ENCODE measurements around the gene STARD10. TPM values are rescaled to one million over a fixed set of nuclear protein-coding genes. Genes with fewer than 3 reads are reported as not detected.

Gene STARD10
- total and polyA plus RNA-seq, 2 experiments from 2014 or later: 16.6 to 20.5 TPM

- H3K9me2 ChIP-seq (ENCODE audit: insufficient read depth): no peaks in the 10 kb centered on the region
- no peaks in the 10 kb centered on the region for H3K36me3 ChIP-seq (ENCODE audit: insufficient read depth)
- peaks cover 73% of the 10 kb centered on the region for H3K79me2 ChIP-seq (replicated peaks; ENCODE audit: insufficient read depth)
- H3K36me3 Mint-ChIP-seq (ENCODE audit: low read depth): no peaks in the 10 kb centered on the region; the same call in 1 of the 3 replicates
- peaks cover 18% of the 10 kb centered on the region for H3K4me1 ChIP-seq (ENCODE audit: insufficient read depth)
- no peak overlapping the region for H3K4me3 Mint-ChIP-seq
- H3K27ac ChIP-seq (ENCODE audit: low read depth): no peak overlapping the region
- H2AFZ ChIP-seq: no peak overlapping the region
- no peak overlapping the region for H3K4me2 ChIP-seq
- H3K4me3 ChIP-seq: no peak overlapping the region
- H3K27me3 ChIP-seq (ENCODE audit: insufficient read depth): no peaks in the 10 kb centered on the region
- TF ChIP-seq EZH2 (IDR thresholded peaks at IDR 0.05; ENCODE audit: low read depth, unreplicated experiment): no peak
- TF ChIP-seq, protein P1, sequence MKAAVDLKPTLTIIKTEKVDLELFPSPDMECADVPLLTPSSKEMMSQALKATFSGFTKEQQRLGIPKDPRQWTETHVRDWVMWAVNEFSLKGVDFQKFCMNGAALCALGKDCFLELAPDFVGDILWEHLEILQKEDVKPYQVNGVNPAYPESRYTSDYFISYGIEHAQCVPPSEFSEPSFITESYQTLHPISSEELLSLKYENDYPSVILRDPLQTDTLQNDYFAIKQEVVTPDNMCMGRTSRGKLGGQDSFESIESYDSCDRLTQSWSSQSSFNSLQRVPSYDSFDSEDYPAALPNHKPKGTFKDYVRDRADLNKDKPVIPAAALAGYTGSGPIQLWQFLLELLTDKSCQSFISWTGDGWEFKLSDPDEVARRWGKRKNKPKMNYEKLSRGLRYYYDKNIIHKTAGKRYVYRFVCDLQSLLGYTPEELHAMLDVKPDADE (IDR thresholded peaks at IDR 0.05): no peak
- no peak for TF ChIP-seq EZH2phosphoT487 (IDR thresholded peaks at IDR 0.05; ENCODE audit: unreplicated experiment)
- TF ChIP-seq JUNB (IDR thresholded peaks at IDR 0.05; ENCODE audit: unreplicated experiment): no peak
- TF ChIP-seq, protein P2, sequence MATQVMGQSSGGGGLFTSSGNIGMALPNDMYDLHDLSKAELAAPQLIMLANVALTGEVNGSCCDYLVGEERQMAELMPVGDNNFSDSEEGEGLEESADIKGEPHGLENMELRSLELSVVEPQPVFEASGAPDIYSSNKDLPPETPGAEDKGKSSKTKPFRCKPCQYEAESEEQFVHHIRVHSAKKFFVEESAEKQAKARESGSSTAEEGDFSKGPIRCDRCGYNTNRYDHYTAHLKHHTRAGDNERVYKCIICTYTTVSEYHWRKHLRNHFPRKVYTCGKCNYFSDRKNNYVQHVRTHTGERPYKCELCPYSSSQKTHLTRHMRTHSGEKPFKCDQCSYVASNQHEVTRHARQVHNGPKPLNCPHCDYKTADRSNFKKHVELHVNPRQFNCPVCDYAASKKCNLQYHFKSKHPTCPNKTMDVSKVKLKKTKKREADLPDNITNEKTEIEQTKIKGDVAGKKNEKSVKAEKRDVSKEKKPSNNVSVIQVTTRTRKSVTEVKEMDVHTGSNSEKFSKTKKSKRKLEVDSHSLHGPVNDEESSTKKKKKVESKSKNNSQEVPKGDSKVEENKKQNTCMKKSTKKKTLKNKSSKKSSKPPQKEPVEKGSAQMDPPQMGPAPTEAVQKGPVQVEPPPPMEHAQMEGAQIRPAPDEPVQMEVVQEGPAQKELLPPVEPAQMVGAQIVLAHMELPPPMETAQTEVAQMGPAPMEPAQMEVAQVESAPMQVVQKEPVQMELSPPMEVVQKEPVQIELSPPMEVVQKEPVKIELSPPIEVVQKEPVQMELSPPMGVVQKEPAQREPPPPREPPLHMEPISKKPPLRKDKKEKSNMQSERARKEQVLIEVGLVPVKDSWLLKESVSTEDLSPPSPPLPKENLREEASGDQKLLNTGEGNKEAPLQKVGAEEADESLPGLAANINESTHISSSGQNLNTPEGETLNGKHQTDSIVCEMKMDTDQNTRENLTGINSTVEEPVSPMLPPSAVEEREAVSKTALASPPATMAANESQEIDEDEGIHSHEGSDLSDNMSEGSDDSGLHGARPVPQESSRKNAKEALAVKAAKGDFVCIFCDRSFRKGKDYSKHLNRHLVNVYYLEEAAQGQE (IDR thresholded peaks at IDR 0.05; ENCODE audit: unreplicated experiment): no peak
- no peak for TF ChIP-seq POLR2AphosphoS5 (IDR thresholded peaks at IDR 0.05; ENCODE audit: low read depth)
- no peak for TF ChIP-seq CREB1 (CRISPR knock-in tag; IDR thresholded peaks at IDR 0.05; ENCODE audit: low read depth)
- no peak for TF ChIP-seq CTCF (conservative IDR thresholded peaks at IDR 0.05; ENCODE audit: low read depth in 2 of 2)
- no peak for TF ChIP-seq ZNF114 (CRISPR knock-in tag; IDR thresholded peaks at IDR 0.05)
- no peak for TF ChIP-seq NANOG (IDR thresholded peaks at IDR 0.05; ENCODE audit: borderline replicate concordance)
- no peak for TF ChIP-seq STAT1 (IDR thresholded peaks at IDR 0.05; ENCODE audit: unreplicated experiment)
- no peak for TF ChIP-seq ZNF331 (CRISPR knock-in tag; IDR thresholded peaks at IDR 0.05; ENCODE audit: low read depth)
- TF ChIP-seq, protein P3, sequence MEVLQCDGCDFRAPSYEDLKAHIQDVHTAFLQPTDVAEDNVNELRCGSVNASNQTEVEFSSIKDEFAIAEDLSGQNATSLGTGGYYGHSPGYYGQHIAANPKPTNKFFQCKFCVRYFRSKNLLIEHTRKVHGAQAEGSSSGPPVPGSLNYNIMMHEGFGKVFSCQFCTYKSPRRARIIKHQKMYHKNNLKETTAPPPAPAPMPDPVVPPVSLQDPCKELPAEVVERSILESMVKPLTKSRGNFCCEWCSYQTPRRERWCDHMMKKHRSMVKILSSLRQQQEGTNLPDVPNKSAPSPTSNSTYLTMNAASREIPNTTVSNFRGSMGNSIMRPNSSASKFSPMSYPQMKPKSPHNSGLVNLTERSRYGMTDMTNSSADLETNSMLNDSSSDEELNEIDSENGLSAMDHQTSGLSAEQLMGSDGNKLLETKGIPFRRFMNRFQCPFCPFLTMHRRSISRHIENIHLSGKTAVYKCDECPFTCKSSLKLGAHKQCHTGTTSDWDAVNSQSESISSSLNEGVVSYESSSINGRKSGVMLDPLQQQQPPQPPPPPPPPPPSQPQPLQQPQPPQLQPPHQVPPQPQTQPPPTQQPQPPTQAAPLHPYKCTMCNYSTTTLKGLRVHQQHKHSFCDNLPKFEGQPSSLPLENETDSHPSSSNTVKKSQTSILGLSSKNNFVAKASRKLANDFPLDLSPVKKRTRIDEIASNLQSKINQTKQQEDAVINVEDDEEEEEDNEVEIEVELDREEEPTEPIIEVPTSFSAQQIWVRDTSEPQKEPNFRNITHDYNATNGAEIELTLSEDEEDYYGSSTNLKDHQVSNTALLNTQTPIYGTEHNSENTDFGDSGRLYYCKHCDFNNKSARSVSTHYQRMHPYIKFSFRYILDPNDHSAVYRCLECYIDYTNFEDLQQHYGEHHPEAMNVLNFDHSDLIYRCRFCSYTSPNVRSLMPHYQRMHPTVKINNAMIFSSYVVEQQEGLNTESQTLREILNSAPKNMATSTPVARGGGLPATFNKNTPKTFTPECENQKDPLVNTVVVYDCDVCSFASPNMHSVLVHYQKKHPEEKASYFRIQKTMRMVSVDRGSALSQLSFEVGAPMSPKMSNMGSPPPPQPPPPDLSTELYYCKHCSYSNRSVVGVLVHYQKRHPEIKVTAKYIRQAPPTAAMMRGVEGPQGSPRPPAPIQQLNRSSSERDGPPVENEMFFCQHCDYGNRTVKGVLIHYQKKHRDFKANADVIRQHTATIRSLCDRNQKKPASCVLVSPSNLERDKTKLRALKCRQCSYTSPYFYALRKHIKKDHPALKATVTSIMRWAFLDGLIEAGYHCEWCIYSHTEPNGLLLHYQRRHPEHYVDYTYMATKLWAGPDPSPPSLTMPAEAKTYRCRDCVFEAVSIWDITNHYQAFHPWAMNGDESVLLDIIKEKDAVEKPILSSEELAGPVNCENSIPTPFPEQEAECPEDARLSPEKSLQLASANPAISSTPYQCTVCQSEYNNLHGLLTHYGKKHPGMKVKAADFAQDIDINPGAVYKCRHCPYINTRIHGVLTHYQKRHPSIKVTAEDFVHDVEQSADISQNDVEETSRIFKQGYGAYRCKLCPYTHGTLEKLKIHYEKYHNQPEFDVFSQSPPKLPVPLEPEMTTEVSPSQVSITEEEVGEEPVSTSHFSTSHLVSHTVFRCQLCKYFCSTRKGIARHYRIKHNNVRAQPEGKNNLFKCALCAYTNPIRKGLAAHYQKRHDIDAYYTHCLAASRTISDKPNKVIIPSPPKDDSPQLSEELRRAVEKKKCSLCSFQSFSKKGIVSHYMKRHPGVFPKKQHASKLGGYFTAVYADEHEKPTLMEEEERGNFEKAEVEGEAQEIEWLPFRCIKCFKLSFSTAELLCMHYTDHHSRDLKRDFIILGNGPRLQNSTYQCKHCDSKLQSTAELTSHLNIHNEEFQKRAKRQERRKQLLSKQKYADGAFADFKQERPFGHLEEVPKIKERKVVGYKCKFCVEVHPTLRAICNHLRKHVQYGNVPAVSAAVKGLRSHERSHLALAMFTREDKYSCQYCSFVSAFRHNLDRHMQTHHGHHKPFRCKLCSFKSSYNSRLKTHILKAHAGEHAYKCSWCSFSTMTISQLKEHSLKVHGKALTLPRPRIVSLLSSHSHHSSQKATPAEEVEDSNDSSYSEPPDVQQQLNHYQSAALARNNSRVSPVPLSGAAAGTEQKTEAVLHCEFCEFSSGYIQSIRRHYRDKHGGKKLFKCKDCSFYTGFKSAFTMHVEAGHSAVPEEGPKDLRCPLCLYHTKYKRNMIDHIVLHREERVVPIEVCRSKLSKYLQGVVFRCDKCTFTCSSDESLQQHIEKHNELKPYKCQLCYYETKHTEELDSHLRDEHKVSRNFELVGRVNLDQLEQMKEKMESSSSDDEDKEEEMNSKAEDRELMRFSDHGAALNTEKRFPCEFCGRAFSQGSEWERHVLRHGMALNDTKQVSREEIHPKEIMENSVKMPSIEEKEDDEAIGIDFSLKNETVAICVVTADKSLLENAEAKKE (CRISPR knock-in tag; IDR thresholded peaks at IDR 0.05): no peak
- H3K4me1 Mint-ChIP-seq: peaks cover 37% of the 10 kb centered on the region
- peaks cover 28% of the 10 kb centered on the region for H4K20me1 ChIP-seq (replicated peaks; ENCODE audit: insufficient read depth)
- H3K27ac Mint-ChIP-seq: no peak overlapping the region
- peaks cover 2% of the 10 kb centered on the region for H3K27me3 Mint-ChIP-seq (ENCODE audit: insufficient read depth, low read depth, poor library complexity)
- DNase-seq (ENCODE audit: low spot score) (no peak), ATAC-seq (no peak)
- no peaks in the 10 kb centered on the region for H3K9me3 Mint-ChIP-seq
- H3F3A ChIP-seq (replicated peaks; ENCODE audit: low read depth): 0 out of 2 replicates have a peak, but pooled peaks cover 2% of the 10 kb centered on the region
Observed at GRCh38 chr11:72745925-72746550, 47.8 kb downstream of the STARD10 start.

Data from GM23338 (cell line).